GM18907 (cell line): ENCODE measurements around the gene MACF1.
"Not testable (repeated sequence)": the region's sequence is repeated elsewhere in the genome, so short reads cannot be mapped to it uniquely, and the experiment has no call there.

Experiments
- ATAC-seq: cut with Tn5 transposase; IDR thresholded peaks from one replicate; pipeline ENCODE4 v1.9.1; 2021; ENCODE audit warnings: mild to moderate bottlenecking, moderate library complexity; ENCODE audit not compliant: unreplicated experiment

The MACF1 gene, protein sequence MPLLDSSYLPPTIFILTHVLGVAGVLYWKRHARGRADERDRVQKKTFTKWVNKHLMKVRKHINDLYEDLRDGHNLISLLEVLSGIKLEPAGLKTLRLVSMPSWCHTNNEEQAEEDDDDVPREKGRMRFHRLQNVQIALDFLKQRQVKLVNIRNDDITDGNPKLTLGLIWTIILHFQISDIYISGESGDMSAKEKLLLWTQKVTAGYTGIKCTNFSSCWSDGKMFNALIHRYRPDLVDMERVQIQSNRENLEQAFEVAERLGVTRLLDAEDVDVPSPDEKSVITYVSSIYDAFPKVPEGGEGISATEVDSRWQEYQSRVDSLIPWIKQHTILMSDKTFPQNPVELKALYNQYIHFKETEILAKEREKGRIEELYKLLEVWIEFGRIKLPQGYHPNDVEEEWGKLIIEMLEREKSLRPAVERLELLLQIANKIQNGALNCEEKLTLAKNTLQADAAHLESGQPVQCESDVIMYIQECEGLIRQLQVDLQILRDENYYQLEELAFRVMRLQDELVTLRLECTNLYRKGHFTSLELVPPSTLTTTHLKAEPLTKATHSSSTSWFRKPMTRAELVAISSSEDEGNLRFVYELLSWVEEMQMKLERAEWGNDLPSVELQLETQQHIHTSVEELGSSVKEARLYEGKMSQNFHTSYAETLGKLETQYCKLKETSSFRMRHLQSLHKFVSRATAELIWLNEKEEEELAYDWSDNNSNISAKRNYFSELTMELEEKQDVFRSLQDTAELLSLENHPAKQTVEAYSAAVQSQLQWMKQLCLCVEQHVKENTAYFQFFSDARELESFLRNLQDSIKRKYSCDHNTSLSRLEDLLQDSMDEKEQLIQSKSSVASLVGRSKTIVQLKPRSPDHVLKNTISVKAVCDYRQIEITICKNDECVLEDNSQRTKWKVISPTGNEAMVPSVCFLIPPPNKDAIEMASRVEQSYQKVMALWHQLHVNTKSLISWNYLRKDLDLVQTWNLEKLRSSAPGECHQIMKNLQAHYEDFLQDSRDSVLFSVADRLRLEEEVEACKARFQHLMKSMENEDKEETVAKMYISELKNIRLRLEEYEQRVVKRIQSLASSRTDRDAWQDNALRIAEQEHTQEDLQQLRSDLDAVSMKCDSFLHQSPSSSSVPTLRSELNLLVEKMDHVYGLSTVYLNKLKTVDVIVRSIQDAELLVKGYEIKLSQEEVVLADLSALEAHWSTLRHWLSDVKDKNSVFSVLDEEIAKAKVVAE (N-terminal part only)

DNA sequence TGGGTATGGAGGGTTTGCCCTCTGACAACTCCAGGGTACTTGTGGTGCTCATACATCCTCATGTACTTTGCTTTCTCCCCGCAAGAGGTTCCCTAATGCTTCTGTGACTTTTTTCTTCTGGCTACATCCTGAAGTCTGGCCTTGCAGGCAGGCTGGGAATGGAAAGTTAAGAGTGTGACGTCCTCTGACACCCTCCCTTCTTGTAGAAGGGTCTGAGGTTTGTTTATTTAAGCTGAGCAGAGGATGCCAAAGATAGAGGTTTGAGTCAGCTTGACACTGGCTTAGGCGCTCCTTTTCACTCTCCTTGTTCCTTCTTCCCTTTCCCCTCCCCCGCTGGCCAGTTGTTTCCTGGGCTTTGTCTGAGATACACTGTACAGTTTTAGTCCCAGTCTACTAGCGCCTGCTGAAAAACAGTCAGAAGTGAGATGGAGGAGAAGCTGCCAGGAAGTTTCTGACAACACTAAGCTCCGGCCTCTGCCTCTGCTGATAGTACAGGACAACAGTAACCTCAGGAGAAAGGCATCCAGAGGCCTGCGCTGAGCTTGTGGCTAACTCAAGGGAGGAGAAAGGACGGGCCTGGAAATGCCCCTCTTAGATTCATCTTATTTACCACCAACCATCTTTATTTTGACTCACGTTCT, at the start of gene MACF1:
Gene MACF1 (plus strand): TSS at position 255 of the 641 bp plus-strand sequence. CDS start 328 bp downstream, at position 583.
- ATAC-seq: peak; percentile 32

GRCh38 chr1:39157304-39157703, 47.2 kb upstream of the MACF1 start:
- ATAC-seq: no peak

DNA sequence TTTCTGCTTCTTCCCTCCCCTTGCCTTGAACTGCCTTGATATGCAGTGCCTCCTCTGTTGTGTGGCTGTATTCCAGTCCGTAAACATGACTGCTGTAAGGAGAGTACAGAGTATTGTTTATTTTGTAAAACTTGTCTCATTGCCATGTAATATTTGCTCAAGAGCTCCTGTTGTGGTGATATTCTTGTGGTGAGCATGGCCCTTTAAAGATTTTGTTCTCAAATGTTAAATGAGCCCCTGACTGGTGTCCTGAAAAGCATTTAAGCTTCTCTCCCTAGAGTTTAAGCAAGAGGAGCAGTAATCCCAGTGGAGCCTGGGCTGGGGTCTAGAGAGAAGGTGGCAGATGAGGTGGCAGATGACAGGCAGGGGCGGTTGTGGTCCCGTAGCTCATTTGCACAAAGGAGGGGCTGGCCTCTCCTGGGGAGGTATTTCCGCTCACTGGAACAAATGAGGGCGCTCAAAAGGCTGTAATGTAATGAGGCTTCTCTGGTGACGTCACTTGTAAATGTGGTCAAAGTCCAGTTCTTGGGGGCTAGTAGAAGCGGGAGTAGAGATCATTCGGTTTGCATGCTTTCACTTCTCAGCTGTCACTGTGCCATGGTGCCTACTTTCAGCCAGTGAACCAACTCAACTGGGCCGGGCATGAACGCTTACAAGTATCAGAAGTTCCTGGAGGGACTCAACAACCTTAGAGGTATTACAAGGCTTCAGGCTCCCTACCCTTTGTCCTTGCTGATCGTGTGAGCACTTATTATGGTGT, 46.0 kb upstream of the MACF1 start:
- no peak for ATAC-seq

DNA sequence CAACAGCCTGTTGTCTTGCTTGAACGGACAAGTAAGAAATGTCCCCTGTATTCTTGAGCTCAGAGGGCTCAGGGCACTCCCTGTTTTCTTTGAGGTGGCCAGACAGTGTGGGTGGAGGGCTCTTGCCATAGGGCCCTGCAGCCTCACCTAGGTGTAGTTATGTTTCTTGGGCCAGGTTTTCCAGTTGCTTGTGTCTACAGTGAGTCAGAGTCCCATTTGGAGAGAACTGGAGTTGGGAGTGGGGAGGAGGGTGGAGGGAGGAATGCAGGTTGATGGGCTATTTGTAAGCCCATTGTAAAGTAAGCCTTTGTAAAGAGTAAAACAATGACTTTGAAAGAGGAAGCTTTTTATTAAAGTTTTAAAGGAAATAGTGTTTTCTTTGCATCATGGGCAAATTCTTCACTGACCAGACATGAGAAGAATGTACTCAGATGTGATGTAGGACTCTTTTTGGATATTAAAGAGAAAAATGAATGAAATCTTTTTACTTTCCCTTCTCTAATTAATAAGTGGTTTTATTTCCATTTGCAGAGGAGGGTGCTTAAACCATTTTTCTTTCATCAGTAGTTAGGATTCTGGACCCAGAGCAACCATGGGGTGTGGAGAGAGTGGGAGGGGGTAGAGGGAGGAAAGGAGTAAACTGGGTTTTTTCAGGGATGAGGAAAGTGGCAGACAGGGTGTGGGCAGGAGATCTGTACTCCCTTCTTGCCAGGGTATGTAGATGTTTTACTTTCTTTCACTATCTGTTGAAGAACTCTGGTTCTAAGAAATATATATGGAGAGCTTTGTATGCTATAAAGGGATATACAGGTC, 45.1 kb upstream of the MACF1 start:
- ATAC-seq: no peak

DNA sequence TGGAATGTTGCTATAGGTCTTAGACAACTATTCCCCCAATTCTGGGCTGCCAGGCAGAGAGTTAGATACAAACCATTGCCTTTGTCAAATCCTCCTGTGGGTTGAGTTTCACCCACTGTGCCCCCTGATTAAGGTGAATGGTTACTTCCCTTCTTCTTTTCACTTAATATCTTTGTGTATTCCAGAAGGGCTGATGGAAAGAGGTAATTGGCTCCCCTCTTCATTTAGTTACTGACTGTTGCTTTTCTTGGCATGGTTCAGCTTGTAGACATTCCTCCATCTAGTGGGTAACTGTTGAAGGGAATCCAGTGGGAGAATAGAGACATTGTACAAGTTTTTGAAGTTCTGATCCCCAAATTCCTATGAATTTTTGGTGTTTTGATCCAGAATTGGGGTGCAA, 43.8 kb upstream of the MACF1 start:
- ATAC-seq: no peak

DNA sequence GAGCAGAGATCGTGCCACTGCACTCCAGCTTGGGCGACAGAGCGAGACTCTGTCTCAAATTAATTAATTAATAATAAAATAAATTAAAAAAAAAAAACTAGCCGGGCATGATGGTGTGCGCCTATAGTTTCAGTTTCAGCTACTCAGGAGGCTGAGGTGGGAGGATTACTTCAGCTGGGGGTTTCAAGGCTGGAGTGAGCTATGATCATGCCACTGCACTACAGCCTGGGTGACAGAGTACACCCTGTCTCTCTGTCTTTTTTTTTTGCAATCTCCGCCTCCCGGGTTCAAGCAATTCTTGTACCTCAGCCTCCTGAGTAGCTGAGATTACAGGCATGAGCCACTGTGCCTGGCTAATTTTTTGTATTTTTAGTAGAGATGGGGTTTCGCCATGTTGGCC, 42.7 kb upstream of the MACF1 start:
- ATAC-seq: not testable (repeated sequence)

- ATAC-seq: no peak
Observed at GRCh38 chr1:39163469-39163868, 41.0 kb upstream of the MACF1 start.

GRCh38 chr1:39164256-39164655, 40.2 kb upstream of the MACF1 start:
- no peak for ATAC-seq

DNA sequence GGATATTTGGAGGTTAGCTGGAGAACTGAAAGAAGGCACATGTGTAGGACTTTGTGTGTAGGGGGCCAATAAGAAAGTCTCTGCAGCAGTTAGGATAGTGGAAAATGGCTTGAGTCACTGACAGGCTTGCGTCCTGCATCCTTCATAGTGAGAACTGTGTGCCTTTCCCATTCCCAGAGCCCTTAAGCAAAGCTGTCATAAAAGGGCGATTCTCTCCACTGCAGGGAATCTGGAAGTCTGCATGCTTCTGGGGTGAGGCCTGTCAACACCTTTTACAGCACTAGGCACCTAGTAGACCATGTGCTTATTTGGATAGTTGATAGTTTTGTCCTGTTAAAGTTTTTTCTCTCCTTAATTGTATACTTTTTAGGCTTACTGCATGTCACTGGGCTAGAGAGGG, 39.4 kb upstream of the MACF1 start:
- ATAC-seq: no peak

DNA sequence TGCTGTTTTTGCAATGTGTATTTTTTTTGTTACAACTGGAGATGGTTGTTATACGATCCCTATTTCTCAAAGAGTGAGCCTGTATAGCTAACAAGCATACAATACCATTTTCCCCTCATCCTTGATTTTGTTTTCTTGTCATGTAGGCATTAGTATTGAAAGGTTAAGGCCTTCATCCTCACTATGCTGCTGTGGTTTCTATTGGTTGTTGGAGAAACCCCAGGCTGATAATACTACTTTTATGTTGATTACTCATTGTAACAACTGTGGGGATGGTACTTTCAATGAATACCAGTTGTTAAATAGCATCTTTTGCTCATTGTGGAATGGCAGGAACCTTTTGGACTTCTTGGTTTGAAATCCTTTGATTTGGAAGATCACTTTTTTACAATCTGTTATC, 39.0 kb upstream of the MACF1 start:
- no peak for ATAC-seq

- ATAC-seq: no peak
Observed at GRCh38 chr1:39167632-39168209, 36.8 kb upstream of the MACF1 start.

DNA sequence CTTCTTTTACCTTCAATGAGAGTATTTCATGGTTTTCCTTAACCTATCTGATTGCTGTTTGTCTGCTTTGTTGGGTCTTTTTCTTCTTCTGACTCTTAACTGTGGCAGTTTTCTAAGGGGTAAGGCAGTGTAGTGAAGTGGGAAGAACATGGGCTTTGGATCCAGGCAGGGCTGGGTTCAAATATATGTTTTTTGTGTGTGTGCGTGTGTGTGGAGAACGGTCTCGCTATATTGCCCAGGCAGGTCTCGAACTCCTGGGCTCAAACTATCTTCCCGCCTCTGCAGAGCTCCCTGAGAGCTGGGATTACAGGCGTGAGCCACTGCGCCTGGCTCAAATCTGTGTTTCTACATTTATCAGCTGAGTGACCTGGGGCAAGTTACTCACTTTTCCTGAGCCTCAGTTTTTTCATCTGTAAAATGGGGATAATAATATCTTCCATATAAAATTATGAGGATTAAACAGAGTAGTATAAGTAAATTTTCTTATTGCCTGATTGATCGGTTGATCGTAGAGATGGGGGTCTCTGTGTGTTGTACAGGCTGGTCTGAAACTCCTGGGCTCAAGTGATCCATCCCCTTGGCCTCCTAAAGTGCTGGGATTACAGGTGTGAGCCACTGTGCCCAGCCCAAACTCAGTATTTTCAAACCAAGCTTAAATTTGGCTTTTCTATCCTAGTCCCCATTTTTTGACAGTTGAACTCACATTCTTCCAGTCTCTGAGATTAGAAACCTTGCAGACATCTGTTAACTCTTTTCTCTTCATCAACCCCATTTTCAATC, 36.0 kb upstream of the MACF1 start:
- no peak for ATAC-seq

DNA sequence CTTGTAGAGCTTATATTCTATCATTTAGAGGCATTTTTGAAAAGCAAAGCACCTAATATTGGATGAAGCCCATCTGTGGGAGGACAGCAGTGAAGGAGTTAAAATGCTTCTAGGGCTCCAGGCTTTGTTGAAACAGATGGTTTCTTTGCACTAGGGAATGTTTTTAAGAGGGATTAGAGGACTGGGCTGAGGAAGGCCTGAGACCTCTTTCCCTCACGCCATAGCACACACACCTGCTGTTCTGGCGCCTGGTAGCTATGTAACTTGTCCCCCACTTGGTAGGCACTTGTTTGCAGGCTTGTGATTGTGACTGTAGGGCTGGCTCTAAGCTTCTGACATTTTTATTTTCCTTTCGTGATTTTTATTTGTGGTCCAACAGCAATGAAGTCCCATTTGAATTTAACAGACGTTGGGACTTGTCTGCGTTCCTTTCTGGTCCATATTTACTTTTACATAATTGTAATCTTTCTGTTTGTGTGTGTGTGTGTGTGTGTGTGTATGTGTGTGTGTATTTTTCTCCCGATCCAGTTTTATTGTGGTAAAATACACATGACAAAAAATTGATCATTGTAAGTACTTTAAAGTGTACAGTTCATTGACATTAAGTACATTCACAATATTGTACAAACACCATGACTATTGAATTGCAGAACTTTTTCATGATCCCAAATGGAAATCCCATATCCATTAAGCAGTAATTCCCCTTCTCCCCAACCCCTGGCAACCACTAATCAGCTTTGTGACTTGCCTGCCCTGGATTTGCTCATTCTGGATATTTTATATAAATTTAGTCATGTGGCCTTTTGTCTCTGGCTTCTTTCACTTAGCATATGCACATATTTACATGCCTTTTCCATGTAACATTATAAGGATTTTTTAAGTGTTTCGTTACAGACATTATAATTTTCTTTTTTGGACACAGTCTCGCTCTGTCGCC, 33.5 kb upstream of the MACF1 start:
- ATAC-seq: no peak

DNA sequence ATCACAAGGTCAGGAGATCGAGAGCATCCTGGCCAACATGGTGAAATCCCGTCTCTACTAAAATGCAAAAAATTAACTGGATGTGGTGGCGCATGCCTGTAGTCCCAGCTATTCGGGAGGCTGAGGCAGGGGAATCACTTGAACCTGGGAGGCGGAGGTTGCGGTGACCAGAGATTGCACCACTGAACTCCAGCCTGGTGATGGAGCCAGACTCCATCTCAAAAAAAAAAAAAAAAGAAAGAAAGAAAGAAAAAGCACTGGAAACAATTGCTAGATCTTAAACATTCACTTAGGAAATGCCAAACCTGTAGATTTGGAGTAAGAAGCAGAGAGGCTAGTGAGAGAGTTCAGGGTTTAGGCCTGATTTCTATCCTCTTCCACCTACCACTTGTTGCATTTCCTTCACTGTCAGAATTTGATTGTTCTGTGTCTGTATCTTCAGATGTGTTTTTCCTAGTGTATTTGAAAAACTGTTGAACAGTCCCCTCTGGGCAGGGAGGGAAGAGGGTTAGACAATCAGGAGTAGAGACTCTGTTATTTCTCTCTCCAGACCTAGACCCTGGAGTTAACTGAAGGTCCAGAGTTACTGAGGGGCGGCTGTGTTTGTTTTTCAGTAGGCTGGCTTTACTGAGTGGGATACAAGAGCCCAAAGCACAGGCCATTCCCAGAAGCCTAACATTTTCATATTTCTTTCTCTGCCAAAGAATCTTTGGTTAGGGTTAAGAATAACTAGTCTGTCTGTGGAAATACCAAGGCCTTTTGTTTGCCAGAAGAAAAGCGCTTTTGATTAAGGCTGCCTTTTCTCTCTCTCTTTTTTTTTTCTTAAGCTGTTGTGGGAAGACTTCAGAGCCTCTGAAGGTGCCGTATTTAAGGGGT, 31.1 kb upstream of the MACF1 start:
- ATAC-seq: no peak

GRCh38 chr1:39173995-39174380, 30.5 kb upstream of the MACF1 start:
- no peak for ATAC-seq
